HG03045 (cell line): Measurements from ENCODE around the gene SPRR2A.
"Not testable (repeated sequence)": the region's sequence is repeated elsewhere in the genome, so short reads cannot be mapped to it uniquely, and the experiment has no call there.

Source experiments
- ATAC-seq: cut with Tn5 transposase; IDR thresholded peaks from one replicate; pipeline ENCODE4 v1.9.1; 2021; ENCODE audit warnings: mild to moderate bottlenecking, moderate library complexity; ENCODE audit not compliant: unreplicated experiment

Gene SPRR2A

DNA sequence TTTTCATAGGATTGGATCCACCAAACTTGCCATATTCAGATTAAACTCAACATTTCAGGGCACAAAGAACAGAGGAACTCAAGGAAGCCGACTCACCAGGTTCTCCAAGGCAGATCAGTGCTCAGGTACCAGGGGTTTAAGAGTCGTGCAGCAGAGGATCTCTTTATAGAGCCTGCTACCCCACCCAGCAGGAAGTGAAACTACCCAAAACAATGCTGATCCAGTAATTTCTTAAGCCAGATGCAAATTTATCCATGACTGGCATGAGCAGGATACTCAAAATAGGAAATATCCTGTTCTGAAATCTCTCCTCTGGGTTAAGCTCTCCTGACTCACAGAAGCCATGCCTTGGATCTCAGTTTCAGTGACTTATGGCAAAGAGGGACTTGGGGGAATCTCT lies at the start of gene SPRR2A:
Gene SPRR2A, minus strand, starts transcription at position 138 of the 400 bp plus-strand sequence. CDS start 777 bp downstream, outside the sequence.
- no peak for ATAC-seq

DNA sequence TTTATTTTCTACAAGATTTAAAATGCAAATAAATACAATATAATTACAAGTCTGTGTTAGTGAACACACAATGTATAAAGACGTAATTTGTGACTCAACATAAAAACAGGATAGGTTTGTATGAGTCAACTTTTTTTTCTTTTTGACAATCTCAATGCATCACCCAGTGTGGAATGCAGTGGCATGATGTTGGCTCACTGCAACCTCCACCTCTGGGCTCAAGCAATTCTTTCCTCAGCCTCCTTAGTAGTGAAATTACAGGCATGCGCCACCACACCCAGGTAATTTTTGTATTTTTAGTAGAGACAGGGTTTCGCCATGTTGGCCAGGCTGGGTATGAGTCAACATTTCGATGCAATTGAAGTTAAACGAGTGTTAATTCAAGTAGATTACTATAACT lies 42.9 kb upstream of the SPRR2A start:
- no peak for ATAC-seq

DNA sequence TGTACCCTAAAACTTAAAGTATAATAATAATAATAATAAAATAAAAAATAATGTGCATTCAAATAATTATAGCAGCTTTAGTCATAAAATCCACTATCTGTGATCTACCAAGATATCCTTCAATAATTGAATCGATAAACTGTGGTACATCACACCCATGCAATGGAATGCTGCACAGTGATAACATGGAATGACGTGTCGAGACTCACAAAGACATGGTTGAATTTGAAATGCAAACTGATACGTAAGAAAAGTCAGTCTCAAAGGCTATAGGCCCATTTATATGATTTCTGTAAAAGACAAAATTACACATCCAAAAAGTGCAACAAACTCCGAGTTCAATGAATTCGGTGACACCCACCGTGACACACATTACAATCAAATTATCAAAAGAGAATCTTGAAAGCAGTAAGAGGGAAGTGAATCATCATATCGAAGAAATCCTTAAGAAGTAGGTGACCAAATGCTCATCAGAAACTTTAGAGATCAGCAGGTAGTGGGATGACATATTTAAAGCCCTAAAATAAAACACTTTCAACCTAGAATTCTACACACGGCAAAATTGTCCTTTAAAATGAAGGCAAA lies 42.2 kb upstream of the SPRR2A start:
- no peak for ATAC-seq

DNA sequence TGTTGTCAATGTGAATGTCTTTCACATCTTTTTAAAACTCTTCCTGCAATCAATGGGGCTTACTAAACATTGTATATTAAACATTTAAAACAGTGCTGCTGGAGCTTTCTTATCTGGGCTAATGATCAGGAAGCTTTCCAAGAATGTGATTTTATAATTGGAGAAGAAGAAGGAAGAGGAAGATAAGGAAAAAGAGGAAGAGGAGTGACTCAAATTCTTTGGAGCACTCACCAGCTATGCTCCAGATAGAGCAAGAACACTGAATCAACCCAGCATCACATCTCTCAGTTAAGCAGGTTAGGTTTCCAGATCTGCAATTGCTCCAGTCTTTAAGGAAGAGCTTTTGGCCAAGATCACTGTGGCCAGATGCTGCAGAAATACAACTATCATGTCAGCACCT lies 38.5 kb upstream of the SPRR2A start:
- no peak for ATAC-seq

DNA sequence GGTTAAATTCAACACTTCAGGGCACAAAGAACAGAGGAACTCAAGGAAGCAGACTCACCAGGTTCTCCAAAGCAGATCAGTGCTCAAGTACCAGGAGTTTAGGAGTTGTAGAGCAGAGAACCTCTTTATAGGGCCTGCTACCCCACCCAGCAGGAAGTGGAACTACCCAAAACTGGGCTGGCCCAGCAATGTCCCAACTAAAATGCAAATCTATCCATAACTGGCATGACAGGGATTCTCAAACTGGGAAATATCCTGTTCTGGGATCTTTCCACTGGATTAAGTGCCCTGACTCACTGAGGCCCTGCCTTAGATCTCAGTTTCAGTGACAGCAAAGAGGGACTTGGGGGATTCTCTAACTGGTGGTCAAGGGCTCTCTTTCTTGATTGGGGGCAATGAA lies 37.1 kb upstream of the SPRR2A start, which contains the start of gene SPRR2E:
Gene SPRR2E, minus strand, starts transcription at position 101 of the 400 bp plus-strand sequence. CDS start 775 bp downstream, outside the sequence.
- no peak for ATAC-seq

DNA sequence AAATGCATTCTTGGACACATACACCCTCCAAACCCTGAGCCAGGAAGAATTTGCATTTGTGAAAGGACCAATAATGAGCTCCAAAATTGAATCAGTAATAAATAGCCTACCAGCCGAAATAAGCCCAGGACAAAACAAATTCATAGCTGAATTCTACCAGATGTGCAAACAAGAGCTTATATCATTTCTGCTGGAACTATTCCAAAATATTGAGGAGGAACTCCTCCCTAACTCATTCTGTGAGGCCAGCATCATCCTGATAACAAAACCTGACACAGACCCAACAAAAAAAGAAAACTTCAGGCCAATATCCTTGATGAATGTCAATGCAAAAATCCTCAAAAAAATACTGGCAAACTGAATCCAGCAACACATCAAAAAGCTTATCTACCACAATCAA lies 30.3 kb upstream of the SPRR2A start:
- ATAC-seq = no peak

DNA sequence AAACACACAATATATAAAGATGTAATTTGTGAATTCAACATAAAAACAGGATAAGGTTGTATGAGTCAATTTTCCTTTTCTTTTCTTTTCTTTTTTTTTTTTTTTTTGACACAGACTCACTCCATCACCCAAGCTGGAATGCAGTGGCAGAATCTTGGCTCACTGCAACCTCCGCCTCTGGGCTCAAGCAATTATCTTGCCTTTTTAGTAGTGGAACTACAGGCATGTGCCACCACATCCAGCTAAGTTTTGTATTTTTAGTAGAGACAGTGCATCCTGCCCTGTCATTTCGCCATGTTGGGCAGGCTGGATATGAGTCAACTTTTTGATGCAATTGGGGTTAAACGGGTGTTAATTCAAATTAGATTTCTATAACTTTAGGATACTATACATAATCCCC lies 24.4 kb upstream of the SPRR2A start:
- ATAC-seq = no peak

DNA sequence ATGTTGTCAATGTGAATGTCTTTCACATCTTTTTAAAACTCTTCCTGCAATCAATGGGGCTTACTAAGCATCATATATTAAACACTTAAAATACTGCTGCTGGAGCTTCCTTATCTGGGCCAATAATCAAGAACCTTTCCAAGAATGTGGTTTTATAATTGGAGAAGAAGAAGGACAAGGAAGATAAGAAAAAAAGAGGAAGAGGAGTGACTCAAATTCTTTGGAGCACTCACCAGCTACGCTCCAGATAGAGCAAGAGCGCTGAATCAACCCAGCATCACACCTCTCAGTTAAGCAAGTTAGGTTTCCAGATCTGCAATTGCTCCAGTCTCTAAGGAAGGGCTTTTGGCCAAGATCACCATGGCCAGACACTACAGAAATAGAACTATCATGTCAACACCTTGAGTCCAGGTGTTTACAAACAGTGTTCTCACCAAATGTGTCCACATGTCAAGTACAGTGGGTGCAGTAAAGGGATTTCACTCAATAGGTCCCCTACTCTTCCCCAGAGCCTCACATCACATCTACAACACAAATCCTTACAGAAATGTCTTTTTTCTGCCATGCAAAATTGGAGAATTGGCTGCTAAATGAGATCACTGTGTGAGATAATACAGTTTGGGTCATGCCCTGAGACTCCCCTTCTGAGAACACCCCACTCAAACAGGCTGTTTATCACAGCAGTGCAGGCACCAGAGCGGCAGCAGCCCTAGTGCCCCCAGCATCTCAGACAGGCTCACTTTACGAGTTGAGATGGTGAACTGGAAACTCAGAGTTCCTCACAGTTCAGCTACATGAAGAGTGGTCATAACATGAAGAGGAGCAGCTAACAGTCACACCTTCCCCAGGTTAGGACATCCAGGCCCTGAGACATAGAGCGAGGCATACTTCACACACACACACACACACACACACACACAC lies 15.8 kb upstream of the SPRR2A start:
- ATAC-seq = no peak

DNA sequence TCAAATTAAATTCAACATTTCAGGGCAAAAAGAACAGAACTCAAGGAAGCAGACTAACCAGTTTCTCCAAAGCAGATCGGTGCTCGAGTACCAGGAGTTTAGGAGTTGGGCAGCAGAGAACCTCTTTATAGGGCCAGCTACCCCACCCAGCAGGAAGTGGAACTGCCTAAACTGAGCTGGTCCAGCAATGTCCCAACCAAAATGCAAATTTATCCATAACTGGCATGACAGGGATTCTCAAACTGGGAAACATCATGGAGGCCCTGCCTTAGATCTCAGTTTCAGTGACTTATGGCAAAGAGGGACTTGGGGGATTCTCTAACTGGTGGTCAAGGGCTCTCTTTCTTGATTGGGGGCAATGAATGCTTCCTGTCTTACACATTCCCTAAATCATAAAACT lies 14.2 kb upstream of the SPRR2A start, which contains the start of gene SPRR2B:
Gene SPRR2B, minus strand, starts transcription at position 101 of the 400 bp plus-strand sequence. CDS start 772 bp downstream, outside the sequence.
- ATAC-seq = no peak

DNA sequence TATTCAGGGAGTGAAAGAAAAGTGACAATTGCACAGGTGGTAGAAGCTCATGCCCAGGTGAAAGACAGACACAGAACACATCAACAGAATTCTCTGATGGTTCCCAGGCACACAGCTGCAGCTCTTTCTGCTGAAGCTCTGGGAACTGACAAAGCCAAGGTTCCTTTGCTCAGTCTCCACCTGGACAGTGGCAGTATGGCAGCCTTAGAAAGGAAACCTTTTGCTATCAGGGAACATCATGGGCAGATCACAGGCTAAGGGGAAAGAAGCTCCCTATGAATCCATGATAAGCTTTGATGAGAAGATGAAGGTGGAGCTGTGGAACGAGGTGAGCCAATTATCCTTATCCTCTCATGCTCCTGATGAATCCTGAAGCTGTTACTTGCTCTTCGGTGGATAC lies 12.9 kb upstream of the SPRR2A start:
- ATAC-seq = no peak

DNA sequence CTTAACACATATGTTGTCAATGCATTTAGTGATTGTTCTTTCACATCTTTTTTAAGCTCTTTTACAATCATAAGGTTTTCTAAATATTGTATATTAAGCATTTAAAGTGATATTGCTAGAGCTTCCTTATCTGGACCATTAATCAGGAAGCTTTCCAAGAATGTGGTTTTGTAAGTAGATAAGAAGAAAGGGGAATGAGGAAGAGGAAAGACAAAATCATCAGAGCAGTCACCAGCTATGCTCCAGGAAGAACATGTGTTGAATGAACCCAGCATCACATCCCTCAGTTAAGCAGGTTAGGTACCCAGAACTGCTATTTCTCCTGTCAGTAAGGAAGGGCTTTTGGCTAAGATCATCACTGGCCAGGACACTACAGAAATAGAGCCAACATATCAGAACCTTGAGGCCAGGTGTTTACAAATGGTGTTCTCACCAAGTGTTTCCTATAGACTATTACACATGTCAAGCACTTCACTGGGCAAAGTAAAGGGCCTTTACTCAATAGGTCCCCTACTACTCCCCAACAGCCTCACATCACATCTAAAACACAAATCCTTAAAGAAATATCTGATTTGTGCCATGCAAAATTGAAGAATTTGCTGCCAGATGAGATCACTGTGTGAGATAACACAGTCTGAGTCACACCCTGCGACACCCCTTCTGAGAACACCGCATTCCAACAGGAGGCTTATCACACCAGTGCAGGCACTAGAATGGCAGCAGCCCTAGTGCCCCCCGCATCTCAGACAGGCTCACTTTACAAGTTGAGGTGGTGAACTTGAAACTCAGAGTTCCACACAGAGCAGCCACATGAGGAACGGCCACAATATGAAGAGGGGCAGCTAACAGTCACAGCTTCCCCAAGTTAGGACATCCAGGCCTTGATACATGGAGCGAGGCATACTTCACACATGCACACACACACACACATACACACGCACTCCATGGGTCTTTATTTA lies 1.8 kb upstream of the SPRR2A start:
- ATAC-seq = no peak

DNA sequence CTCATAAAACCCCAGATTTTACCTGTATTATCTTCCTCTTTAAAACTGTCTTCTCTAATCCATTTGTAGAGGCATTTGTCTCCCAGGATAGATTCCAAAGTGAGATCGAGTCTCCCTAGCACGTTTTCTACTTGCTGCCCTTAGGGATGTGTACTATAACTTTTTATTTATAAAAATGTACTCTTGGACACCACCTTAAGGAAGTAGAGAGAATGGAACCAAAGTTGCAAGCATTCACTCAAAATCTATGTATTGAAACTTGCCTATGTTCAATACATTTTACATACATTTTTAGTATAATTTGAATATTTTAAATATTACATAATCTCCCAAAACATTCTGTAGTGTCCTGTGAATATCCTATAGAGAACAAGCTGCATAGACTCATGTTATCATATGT lies 842 bp upstream of the SPRR2A start:
- no peak for ATAC-seq

DNA sequence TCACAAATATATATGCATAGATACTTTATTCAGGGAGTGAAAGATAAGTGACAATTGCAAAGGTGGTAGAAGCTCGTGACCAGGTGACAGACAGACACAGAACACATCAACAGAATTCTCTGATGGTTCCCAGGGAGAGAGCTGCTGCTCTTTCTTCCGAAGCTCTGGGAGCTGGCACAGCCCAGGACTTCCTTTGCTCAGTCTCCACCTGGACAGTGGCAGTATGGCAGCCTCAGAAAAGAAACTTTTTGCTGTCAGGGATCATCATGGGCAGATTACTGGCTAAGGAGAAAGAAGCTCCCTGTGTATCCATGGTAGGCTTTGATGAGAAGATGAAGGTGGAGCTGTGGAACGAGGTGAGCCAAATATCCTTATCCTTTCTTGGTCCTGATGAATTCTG lies 1.2 kb downstream of the SPRR2A start:
- ATAC-seq = not testable (repeated sequence)

DNA sequence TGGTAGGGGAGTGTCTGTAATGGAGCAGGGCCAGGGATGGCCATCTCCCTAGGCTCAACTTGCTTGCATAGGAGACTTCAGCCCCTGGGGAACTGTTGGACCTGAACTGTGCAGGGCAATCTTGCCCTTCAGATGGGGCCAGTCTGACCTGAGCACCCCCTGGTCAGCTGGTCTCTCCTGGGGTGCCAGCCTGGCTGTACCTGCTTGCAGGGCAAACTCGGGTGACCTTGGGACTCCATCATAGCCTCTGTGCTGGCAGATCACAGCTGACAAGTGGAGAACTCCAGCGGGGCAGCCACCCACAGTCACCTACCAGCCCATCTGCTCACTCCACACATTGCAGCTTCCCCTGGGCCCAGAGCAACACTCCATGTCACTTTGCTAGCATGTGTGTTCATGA lies 8.1 kb downstream of the SPRR2A start:
- no peak for ATAC-seq

DNA sequence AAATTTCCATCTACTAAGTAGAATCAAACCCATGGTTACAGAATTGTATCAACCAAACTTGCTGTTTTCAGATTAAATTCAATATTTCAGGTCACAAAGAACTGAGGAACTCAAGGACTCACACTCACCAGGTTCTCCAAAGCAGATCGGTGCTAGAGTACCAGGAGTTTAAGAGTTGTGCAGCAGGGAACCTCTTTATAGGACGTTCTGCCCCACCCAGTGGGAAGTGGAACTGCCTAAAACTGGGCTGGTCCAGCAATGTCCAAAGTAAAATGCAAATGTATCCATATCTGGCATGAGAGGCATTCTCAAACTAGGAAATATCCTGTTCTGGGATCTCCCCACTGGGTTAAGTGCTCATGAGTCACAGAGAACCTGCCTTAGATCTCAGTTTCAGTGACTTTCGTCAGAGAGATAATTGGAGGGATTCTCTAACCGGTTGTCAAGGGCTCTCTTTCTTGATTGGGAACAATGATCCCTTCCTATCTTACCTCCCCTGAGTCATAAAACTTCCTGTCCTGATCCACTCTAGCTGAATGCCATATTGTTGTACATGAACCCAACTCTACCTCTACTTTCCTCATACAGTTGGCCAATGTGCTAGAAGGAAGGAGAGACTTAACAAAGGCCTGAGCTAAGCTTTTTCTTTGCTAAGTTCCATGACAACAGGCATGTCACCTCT lies 16.2 kb downstream of the SPRR2A start, which contains the start of gene SPRR2D:
Gene SPRR2D, minus strand, starts transcription at position 171 of the 682 bp plus-strand sequence. CDS start 774 bp downstream, outside the sequence.
- ATAC-seq = no peak

DNA sequence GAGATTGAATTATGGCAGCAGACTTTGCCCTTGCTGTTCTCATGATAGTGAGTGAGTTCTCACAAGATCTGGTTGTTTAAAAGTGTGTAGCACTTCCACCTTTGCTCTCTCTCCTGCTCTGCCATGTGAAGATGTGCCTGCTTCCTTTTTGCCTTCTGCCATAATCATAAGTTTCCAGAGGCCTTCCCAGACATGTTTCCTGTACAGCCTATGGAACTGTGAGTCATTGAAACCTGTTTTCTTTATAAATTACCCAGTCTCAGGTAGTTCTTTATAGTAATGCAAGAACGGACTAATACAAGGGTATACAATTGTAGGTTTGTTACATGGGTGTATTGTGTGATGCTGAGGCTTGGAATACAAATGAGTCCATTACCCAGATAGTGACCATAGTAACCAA lies 22.1 kb downstream of the SPRR2A start:
- no peak for ATAC-seq

DNA sequence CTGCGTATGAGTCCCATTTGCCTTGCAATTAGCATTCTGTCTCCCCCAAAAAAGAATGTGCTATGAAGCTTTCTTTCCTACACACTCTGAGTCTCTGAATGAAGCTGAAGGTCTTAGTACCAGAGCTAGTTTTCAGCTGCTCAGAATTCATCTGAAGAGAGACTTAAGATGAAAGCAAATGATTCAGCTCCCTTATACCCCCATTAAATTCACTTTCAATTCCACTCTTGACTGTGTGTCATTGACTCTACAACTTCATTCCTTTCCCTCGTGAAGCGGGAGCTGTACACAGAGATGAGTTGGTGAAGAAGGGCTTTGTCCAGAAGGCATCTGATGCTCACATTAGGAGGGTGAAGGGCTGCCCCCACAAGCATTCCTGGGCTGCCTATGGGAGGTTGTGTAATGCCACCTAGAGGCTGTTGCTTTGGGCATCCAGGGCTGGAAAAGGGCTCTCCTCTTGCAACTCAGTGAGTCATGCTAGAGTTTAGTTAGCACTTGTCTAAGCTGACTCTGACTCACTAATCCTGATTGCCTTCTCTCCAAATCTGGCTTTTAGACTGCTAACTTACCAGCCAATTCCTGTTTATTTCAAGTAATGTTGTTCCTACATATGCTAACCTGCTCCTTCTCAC lies 24.5 kb downstream of the SPRR2A start:
- no peak for ATAC-seq

DNA sequence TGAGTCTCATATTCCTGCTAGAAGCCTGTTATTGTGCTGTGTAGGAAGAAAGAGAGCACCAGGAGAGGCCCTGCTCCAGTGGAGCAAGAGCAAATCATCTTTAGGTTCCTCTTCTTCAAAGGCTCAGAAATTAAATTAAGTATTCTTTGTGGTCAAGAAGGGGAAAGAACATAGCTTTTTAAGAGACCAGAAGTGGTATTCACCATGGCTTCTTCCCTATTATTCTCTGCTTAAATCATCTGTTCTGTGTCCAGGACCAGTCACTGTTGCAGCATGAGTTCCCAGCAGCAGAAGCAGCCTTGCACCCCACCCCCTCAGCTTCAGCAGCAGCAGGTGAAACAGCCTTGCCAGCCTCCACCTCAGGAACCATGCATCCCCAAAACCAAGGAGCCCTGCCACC lies 25.2 kb downstream of the SPRR2A start:
- no peak for ATAC-seq

DNA sequence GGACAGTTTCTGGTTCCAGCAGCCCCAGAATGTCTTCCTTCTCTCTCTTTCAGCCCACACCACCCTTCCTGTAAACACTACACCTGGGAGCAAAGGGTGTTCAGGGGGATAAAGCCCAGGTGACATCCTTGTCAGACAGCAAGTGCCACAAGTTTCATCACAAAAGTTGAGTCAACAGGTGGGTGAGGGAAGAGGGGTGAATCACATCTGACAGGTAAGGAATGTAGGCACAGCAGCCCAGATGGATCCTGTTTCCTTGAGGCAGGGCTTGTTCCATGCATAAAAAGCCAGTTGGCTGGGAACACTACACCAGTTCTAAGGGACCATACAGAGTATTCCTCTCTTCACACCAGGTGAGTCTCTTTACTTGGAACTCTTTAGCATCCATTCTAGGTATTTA lies 26.4 kb downstream of the SPRR2A start, which contains the start of gene SPRR1B:
Gene SPRR1B, plus strand, starts transcription at position 309 of the 400 bp plus-strand sequence. CDS start 1,143 bp downstream, outside the sequence.
- no peak for ATAC-seq

DNA sequence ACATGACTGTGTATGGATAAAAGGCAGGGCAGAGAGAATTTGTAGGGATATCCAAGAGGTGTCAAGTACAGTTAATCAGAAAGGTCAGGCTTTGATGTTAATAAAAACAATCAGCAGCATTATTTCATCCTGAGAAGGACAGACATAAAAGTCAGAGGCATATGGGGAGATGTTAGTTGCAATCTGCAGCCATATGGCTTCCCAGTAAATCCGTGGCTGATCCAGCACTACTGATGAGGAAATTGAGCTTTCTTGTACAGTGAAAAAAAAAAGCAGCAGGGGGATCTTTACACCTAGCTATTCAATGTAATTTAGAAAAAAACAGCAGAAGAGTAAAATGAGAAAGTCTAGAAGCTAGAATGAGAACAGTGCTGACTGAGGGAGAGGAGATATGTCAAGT lies 28.5 kb downstream of the SPRR2A start:
- no peak for ATAC-seq
